Gastroesophageal sphincter (tissue), 3 donors: ENCODE data around the gene SV2C.

ENCODE experiments used
- POLR2A ChIP-seq, 2 donors: fragments of 450-650 bp; IDR thresholded peaks; one replicate each; pipeline ENCODE4 v1.6.1; 2017; ENCODE audit warnings: antibody characterized with exemption in 2 of 2, mild to moderate bottlenecking in 2 of 2, moderate library complexity in 1 of 2
- POLR2AphosphoS5 ChIP-seq: sonication (generic); formaldehyde crosslinking; IDR thresholded peaks from one replicate; pipeline ENCODE4 v1.6.1; 2017; ENCODE audit warnings: antibody characterized with exemption
- TF ChIP-seq, protein P1 (sequence below), 4 experiments: fragments of 200-600 bp in 2 of 4; fragments of 450-650 bp in 2 of 4; sonication (generic) in 1 of 4; IDR thresholded peaks; one replicate each; pipeline ENCODE4 v1.5.1; 2017 to 2019; ENCODE audit warnings: antibody characterized with exemption in 4 of 4, mild to moderate bottlenecking in 2 of 4, moderate library complexity in 2 of 4

DNA sequence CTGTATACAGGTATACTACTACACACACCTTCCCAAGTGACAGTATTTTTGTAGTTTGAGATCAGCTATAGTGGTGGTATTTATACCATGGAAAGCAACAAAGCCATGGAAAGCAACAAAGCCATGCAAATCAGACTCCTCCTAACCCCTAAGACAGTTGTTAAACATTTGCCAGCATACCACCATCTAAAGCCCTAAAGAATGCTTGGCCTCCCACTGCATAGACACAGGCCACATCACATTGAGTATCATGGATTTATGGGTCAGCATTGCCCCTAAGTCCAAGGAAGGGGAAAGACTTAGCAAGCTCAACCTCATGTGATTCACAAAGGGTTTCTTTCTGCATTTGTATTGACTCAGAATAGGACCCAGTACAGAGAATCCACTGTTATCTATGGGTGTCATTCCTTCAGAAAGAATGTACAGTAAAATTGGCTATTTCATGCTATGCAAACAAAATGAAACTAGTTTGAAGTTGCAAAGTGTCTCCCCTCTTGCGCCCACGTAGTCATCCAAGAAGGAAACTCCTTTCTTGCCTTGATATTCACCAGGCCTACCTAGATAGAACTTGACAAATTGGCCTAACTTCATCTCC lies 249.5 kb downstream of the SV2C start:
- TF ChIP-seq POLR2AphosphoS5 (no peak), POLR2A (IDR thresholded peaks at IDR 0.05) (no peak)
- TF ChIP-seq, protein P1, sequence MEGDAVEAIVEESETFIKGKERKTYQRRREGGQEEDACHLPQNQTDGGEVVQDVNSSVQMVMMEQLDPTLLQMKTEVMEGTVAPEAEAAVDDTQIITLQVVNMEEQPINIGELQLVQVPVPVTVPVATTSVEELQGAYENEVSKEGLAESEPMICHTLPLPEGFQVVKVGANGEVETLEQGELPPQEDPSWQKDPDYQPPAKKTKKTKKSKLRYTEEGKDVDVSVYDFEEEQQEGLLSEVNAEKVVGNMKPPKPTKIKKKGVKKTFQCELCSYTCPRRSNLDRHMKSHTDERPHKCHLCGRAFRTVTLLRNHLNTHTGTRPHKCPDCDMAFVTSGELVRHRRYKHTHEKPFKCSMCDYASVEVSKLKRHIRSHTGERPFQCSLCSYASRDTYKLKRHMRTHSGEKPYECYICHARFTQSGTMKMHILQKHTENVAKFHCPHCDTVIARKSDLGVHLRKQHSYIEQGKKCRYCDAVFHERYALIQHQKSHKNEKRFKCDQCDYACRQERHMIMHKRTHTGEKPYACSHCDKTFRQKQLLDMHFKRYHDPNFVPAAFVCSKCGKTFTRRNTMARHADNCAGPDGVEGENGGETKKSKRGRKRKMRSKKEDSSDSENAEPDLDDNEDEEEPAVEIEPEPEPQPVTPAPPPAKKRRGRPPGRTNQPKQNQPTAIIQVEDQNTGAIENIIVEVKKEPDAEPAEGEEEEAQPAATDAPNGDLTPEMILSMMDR (IDR thresholded peaks at IDR 0.05), result no peak
